GM19438 (cell line): ENCODE measurements around the gene POLR1A.

Source experiments
- ATAC-seq: cut with Tn5 transposase; IDR thresholded peaks from one replicate; pipeline ENCODE4 v1.9.1; 2021; ENCODE audit warnings: low read depth; ENCODE audit not compliant: unreplicated experiment

POLR1A gene

DNA sequence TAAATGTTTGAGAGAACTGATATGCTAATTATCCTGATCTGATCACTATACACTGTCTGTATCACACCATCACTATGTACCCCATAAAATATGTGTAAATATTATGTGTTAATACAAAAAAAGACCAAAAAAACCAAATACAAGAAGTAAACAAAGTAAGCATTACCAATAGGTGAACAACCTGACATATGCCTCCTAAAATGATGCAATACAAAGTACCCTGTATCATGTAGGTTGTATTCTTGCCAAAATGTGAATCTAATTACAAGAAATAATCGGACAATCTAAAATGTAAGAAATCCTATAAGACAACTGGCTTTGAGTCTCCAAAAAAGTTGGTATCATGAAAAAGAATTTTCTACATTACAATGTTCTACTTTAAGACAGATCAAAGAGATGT is 7.8 kb downstream of the POLR1A start:
- ATAC-seq = no peak

DNA sequence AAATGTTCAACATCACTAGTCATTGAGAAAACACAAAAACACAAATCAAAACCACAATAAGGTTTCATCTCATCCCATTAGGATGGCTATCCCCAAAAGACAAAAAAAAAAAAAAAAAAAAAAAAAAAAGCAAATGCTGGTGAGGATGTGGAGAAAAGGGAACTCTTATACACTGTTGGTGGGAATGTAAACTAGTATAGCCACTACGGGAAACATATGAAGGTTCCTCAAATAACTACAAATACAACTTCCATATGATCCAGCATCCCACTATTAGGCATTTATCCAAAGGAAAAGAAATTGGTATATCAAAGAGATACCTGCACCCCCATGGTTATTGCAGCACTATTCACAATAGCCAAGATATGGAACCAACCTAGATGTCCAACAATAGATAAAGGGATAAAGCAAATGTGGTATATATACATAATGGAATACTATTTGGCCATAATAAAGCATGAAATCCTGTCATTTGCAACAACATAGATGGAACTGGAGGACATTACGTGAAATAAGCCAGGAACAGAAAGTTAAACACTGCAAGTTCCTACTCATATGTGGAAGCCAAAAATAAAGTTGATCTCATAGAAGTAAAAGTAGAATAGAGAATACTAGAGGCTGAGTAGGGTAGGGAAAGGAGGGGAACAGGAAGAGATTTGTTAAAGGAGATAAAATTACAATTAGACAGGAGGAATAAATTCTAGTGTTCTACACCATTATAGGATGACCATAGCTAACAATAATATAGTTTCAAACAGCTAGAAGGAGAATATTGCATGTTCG is 8.4 kb downstream of the POLR1A start:
- ATAC-seq = no peak

DNA sequence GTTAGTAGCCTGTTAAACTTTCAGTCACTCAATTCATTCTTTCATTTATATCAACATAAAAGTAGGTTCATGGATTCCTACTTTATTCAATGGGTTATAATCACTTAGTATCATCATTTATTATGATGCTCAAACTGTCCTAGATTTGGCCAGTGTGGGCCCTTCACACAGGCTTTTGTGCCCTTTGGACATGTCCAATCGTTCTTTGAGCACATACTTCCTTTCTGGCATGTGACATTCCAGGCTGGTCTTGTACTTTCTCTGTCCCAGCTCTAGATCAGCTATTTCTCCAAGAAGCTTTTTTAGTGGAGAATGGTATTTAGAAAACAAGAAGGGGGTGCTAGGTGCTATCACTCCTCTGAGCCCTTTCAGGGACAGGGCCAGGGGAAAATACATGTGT is 11.5 kb downstream of the POLR1A start:
- ATAC-seq = no peak

GRCh38 chr2:86087936-86088850 is 17.5 kb downstream of the POLR1A start:
- no peak for ATAC-seq

GRCh38 chr2:86082756-86083155 is 22.9 kb downstream of the POLR1A start:
- ATAC-seq = no peak

GRCh38 chr2:86081724-86082123 is 24.0 kb downstream of the POLR1A start:
- ATAC-seq = no peak

GRCh38 chr2:86079981-86080911 is 25.4 kb downstream of the POLR1A start:
- ATAC-seq = peak; percentile 83

DNA sequence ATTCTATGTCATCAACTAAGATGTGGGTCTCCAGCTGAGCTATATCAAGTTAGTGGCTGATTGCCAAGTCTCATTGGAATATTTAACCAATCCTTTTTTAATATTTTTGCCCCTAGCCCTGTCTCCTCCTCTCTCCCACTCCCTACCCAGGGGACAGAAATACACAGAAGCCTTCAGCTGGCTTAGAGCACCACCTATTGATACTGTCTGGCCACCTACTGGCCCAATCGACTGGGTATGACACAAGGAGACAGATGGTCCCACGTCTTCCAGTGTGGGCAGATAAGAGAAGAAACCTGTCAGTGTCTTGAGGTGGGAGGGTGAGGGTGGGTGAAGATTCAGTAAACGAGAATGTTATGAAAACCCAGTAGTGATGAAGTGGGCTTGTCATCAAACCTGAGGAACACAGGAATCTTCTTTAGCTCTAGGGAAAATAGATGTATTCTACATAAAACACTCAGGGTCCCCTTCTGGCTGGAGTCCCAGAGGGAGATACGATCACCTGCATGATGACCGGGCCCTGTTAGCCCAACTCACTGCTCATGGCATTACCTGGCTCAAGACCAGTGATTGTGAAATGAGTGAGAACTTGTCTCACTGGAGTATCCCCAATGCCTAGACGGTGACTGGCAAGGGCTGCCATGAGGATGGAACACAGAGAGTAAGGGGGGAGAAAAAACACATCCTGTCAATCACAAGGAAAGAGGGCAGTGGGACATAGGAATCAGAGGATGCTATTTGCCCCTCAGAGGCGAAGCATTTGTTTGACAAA is 26.7 kb downstream of the POLR1A start:
- ATAC-seq = no peak

DNA sequence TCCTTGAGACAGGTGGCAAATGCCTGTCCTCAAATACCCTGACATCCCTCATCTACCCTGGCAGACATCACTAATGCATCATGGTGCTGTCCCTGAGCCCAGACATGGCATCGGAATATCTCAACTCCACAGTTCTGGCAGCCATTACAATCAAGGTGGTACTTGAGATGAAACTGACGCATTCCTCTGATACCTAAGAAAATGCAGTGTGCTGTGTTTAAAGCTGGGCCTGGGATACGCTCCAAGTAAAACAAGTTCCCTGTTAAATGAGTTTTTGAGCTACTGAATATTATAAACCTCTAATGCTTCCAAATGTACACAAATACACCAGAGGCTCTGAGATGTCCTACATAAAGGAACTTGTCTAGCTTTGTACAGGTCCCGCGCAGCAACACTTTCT is 29.8 kb downstream of the POLR1A start:
- ATAC-seq = no peak

GRCh38 chr2:86074811-86075210 is 30.9 kb downstream of the POLR1A start:
- ATAC-seq = no peak

DNA sequence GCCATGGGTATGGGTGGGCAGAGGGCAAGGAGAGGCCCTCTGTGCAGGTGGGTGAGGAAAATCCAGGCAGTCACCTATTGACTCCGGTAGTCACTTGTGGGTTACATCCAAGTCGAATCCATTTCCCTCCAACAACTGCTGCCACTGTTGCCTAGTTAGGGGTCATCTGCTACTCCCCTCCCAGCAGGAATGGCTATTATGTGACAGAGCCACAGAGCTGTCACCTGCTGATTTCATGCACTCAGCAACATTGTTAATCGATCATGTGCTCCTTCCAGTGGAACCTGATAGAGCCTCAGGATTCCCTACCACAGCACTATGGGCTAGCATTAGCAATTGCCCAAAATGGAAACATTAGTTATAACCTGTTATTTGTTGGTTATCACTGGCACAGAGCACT is 31.4 kb downstream of the POLR1A start:
- ATAC-seq = no peak

DNA sequence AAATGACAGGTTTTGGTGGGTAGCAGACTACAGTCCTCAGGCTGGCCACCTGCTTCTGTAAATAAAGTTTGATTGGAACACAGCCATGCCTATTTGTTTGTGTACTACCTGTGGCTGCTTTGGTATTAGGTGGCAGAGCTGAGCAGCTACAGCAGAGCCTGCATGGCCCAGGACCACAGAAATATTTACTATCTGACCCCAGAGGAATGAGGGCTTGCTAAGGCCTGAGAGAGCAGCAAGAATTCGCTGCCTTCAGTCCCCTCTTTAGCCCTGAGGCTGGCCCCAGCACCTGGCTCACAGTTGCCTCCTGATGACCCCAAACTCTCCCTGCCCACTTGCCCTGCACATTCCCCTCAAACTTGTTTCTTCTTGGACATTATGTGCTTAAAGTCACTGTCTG is 32.5 kb downstream of the POLR1A start:
- ATAC-seq = no peak

- ATAC-seq = peak; percentile 81
Observed at GRCh38 chr2:86072271-86072858, 33.3 kb downstream of the POLR1A start.

DNA sequence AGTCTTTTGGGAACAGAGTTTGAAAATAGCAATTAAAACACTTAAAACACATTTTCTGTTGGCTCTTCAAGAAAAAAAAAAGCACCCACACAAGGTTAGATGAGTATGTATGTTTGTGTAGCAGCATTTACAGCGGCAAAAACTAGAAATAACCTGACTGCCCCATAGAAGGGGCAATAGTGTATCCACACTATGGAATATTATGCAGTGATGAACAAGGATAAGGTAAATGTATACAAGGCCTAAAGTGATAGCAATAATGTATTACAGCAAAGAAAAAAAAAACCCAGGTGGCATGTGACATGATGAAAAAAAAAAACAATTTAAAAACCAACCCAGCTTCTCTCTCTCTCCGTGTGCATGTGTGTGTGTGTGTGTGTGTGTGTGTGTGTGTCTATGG is 34.8 kb downstream of the POLR1A start:
- ATAC-seq = no peak

- ATAC-seq = no peak
Observed at GRCh38 chr2:86069783-86070339, 35.8 kb downstream of the POLR1A start.

DNA sequence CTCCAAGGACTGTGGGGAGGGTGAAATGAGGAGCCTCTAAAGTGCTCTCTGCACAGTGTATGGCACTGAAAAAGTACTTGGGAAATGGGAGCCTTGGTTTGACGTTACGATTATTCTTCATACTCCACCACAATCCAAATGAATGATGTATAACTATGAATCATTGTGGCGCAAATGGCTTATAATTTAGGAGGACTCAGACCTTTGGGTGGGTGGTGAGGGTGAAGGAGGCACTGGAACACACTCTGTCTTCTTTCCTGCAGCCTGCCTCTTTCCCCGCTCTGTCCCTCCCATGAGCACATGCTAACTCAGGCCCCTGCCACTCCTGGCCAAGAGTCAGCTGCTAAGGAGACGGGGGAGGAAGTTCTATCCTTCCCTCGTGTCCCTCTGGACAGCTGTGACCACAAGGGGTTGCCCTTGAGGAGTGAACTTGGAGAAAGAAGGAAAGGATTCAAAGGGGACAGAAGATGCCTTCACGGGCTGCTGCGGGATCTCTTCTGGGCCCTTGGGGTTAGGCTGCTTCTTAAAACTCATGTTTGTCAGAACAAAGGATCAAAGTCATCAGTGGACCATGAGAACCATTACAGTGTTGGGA is 36.5 kb downstream of the POLR1A start:
- no peak for ATAC-seq

DNA sequence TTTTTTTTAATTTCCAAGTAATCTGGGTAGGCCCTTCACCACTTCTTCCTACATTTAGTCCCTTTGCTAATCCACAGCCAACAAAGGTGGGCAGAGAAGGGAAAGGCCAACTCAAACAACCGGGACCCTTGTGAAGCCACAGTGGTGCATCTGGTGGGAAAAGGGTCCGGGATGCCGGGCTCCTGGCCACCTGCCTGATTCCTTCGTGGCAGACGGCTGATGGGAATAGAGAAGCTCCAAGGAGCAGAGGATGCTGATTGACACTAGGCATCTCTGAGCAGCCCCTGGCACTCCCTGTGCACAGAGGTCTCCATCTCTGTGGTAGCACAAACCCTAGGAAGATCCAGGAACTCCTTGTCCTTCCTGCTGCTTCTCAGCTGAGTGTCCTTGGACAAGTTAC is 37.0 kb downstream of the POLR1A start:
- no peak for ATAC-seq

DNA sequence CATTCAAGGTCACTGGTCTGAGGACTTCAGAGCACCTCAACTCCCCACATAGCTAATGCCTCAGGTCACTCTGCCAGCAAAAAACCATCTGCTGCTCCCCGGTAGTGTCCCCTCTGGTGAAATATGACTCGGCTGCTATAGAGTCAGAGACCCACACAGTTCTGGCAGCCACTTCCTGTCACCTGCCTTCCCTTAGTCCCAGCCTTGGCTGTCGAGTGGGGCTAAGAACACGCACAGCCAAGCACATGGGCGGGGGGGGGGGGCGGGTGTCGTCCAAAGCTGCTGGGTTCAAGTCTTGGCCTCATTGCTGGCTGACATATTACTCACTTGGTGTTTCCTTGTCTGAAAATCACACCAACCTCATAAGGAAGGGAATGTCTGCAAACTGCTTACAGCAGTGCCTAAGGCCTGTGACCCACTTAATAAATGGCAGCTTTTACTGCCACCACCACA is 37.5 kb downstream of the POLR1A start:
- no peak for ATAC-seq

- ATAC-seq = no peak
Observed at GRCh38 chr2:86066915-86067314, 38.8 kb downstream of the POLR1A start.
